Neural cell (in vitro differentiated cells): ENCODE measurements around the gene RUNX1.

Experiments used
- EZH2 ChIP-seq: fragments of 200-600, 300-800 bp; shearing (Covaris generic), sonication (generic); IDR thresholded peaks from 2 replicates; pipeline ENCODE4 v1.6.1; 2014; ENCODE audit warnings: antibody characterized with exemption, low read length, borderline replicate concordance, mild to moderate bottlenecking; ENCODE audit not compliant: insufficient read depth, poor library complexity, severe bottlenecking
- POLR2AphosphoS5 ChIP-seq: IDR thresholded peaks from 2 replicates; pipeline ENCODE4 v1.6.1; 2012
- RAD21 ChIP-seq: fragments of 450-650 bp; conservative IDR thresholded peaks from 2 replicates; pipeline ENCODE4 v1.6.1; 2014; ENCODE audit warnings: antibody characterized with exemption, mild to moderate bottlenecking, moderate library complexity
- SMC3 ChIP-seq: fragments of 450-650 bp; conservative IDR thresholded peaks from 2 replicates; pipeline ENCODE4 v1.6.1; 2014; ENCODE audit warnings: antibody characterized with exemption, mild to moderate bottlenecking, moderate library complexity; ENCODE audit not compliant: poor library complexity
- TAF1 ChIP-seq: IDR thresholded peaks from 2 replicates; pipeline ENCODE4 v1.6.1; 2012; ENCODE audit warnings: low read depth
- TF ChIP-seq, protein P1 (sequence below): fragments of 450-650 bp; IDR thresholded peaks from 2 replicates; pipeline ENCODE4 v1.5.1; 2014; ENCODE audit warnings: antibody characterized with exemption, mild to moderate bottlenecking, moderate library complexity; ENCODE audit not compliant: poor library complexity, severe bottlenecking
- TF ChIP-seq, protein P2 (sequence below): IDR thresholded peaks from 2 replicates; pipeline ENCODE4 v1.6.1; 2012; ENCODE audit warnings: borderline replicate concordance

DNA sequence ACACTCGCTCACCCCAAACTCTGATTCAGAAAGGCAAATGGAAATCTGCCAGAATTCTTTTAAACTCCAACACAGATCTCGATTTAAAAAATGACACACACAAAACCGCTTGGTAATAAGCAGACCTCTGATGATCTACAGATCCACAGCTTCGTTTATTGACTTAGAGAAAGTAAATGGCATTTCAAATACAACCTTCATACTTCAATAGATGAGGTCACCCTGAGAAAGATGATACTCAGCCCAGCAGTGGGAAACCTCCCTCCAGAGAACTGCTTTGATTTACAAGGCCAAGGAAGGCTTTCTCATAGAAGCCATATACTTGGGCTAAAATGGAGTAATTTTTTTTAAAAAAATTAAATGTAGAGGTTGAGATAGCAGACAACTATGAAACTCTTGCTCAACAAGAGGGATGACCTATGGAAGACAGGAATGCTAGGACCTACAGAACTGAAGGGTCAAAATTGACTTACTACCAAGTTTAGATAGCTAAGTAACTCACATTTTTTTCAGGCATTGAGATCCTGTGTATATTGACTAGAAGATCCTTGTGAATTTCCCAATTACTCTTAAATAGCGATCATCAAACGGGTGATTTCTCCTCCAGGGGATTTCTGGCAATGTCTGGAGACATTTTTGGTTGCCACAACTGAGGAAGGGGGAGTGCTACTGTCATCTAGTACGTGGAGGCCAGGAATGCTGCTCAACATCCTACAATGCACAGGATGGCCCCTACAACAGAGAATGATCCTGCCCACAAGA is 236.4 kb downstream of the RUNX1 start:
- TF ChIP-seq, protein P1, sequence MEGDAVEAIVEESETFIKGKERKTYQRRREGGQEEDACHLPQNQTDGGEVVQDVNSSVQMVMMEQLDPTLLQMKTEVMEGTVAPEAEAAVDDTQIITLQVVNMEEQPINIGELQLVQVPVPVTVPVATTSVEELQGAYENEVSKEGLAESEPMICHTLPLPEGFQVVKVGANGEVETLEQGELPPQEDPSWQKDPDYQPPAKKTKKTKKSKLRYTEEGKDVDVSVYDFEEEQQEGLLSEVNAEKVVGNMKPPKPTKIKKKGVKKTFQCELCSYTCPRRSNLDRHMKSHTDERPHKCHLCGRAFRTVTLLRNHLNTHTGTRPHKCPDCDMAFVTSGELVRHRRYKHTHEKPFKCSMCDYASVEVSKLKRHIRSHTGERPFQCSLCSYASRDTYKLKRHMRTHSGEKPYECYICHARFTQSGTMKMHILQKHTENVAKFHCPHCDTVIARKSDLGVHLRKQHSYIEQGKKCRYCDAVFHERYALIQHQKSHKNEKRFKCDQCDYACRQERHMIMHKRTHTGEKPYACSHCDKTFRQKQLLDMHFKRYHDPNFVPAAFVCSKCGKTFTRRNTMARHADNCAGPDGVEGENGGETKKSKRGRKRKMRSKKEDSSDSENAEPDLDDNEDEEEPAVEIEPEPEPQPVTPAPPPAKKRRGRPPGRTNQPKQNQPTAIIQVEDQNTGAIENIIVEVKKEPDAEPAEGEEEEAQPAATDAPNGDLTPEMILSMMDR, result no peak
- TF ChIP-seq EZH2 (no peak), TAF1 (no peak), RAD21 (no peak), SMC3 (no peak), POLR2AphosphoS5 (no peak)
- TF ChIP-seq, protein P2, sequence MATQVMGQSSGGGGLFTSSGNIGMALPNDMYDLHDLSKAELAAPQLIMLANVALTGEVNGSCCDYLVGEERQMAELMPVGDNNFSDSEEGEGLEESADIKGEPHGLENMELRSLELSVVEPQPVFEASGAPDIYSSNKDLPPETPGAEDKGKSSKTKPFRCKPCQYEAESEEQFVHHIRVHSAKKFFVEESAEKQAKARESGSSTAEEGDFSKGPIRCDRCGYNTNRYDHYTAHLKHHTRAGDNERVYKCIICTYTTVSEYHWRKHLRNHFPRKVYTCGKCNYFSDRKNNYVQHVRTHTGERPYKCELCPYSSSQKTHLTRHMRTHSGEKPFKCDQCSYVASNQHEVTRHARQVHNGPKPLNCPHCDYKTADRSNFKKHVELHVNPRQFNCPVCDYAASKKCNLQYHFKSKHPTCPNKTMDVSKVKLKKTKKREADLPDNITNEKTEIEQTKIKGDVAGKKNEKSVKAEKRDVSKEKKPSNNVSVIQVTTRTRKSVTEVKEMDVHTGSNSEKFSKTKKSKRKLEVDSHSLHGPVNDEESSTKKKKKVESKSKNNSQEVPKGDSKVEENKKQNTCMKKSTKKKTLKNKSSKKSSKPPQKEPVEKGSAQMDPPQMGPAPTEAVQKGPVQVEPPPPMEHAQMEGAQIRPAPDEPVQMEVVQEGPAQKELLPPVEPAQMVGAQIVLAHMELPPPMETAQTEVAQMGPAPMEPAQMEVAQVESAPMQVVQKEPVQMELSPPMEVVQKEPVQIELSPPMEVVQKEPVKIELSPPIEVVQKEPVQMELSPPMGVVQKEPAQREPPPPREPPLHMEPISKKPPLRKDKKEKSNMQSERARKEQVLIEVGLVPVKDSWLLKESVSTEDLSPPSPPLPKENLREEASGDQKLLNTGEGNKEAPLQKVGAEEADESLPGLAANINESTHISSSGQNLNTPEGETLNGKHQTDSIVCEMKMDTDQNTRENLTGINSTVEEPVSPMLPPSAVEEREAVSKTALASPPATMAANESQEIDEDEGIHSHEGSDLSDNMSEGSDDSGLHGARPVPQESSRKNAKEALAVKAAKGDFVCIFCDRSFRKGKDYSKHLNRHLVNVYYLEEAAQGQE, result no peak
